ENCODE measurements around the gene TRPM8. TPM values are rescaled to one million over a fixed set of nuclear protein-coding genes. Genes with fewer than 3 reads are reported as not detected.

The TRPM8 gene
- total and polyA plus RNA-seq, 2 of the 13 experiments (the other 11 are each of a cell fraction or from before 2014, with no cell fraction given), result 0.12 TPM; not detected in 1

DNA sequence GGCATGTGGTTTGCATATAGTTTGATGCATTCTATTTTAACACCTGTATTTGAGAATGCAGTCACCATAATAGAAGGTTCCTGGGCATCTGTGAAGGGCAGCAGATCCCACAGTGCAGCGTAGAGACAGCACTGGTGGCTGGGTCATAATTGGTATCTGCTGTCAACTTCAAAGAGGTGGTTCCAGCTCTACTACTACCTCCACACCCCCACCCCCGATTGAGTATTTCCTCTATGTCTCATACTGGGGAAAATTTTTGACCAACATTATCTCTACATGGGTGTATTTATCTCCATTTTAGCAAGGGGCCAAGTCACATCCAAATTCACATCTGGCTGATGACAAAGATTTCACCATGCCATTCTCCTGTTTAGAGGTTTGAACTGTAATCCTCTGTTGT lies 43.0 kb downstream of the TRPM8 start:
- no peaks in the 10 kb centered on the region for H3K27me3 ChIP-seq (ENCODE audit: control insufficient read depth in 1 of 2, insufficient read depth in 2 of 2, low read length in 2 of 2)
- TF ChIP-seq ELF1 (CRISPR knock-in tag; IDR thresholded peaks at IDR 0.05), result no peak
- TF ChIP-seq, protein P1, sequence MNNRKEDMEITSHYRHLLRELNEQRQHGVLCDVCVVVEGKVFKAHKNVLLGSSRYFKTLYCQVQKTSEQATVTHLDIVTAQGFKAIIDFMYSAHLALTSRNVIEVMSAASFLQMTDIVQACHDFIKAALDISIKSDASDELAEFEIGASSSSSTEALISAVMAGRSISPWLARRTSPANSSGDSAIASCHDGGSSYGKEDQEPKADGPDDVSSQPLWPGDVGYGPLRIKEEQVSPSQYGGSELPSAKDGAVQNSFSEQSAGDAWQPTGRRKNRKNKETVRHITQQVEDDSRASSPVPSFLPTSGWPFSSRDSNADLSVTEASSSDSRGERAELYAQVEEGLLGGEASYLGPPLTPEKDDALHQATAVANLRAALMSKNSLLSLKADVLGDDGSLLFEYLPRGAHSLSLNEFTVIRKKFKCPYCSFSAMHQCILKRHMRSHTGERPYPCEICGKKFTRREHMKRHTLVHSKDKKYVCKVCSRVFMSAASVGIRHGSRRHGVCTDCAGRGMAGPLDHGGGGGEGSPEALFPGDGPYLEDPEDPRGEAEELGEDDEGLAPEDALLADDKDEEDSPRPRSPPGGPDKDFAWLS (CRISPR knock-in tag; IDR thresholded peaks at IDR 0.05; ENCODE audit: borderline replicate concordance), result no peak
- no peak for TF ChIP-seq MED8 (CRISPR knock-in tag; IDR thresholded peaks at IDR 0.05; ENCODE audit: insufficient replicate concordance)
- no peak for TF ChIP-seq KDM2A (CRISPR knock-in tag; IDR thresholded peaks at IDR 0.05; ENCODE audit: borderline replicate concordance, low read depth)
- no peak for TF ChIP-seq ZFYVE20 (CRISPR knock-in tag; IDR thresholded peaks at IDR 0.05; ENCODE audit: borderline replicate concordance, low read depth)
- no TSS peak for BruUV-seq (replicated peaks)
- no peak overlapping the region for H3K27ac ChIP-seq (ENCODE audit: extremely low read length, insufficient read depth, low read length)
- in situ Hi-C loops (cut with HindIII; ENCODE audit: extremely low pct_ligation_motif_present, low pct_unique_long_range_greater_than_20kb) (no loop called here), intact Hi-C loops (cut with micrococcal nuclease; ENCODE audit: unreplicated experiment) (no loop called here)
- DNase-seq (ENCODE audit: low spot score), result no peak
- ATAC-seq, result no peak
- H3K4me1 ChIP-seq (ENCODE audit: insufficient read depth, low read length), result peaks cover 6% of the 10 kb centered on the region
- no peak for FAIRE-seq
- no peak overlapping the region for H3K9ac ChIP-seq (ENCODE audit: insufficient read depth, low read depth, low read length)
- ChIA-PET POLR2A (no interaction called here), CTCF (ENCODE audit: low intra/inter-chr PET ratio, low total read pairs) (no interaction called here)
- H3K79me2 ChIP-seq (ENCODE audit: insufficient read depth, low read length), result no peaks in the 10 kb centered on the region
- no peak overlapping the region for H2AFZ ChIP-seq (ENCODE audit: low read length)
- no peaks in the 10 kb centered on the region for H4K20me1 ChIP-seq (ENCODE audit: insufficient read depth, low read length)
- no peaks in the 10 kb centered on the region for H3K9me3 ChIP-seq (ENCODE audit: low read length)
- no peak overlapping the region for H3K4me2 ChIP-seq (ENCODE audit: low read depth, low read length)
- H3K36me3 ChIP-seq (replicated peaks in 1 of 2; ENCODE audit: control insufficient read depth in 1 of 2, insufficient read depth in 2 of 2, low read length in 2 of 2), result no peaks in the 10 kb centered on the region
- WGBS (ENCODE audit: low lambda C conversion rate), result 46% methylated on average over 2 of the region's 2 CpGs
- H3K4me3 ChIP-seq (replicated peaks in 1 of 3; ENCODE audit: insufficient read depth in 1 of 3, low read depth in 2 of 3, low read length in 3 of 3), result no peak overlapping the region

DNA sequence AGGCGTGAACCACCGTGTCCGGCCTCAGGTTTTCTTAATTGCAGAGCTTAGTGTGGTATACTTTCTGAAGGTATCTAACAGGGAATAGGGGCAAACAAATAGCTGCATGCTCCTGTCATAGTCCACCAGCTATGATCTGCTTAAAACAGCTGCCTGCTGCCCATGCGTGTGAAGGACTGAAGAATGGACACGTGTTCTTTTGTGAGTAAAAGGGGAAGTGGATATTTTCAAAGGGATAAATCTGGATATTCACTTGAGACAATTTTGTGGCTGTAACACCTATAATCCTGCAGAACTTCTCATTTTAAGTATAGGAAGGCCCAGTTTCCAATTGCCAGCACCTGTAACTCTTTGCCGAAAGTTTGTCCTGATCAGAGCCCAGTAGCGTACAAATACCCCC lies 44.7 kb downstream of the TRPM8 start:
- H3K27ac ChIP-seq (ENCODE audit: extremely low read length, insufficient read depth, low read length), result no peak overlapping the region
- no peaks in the 10 kb centered on the region for H3K36me3 ChIP-seq (replicated peaks in 1 of 2; ENCODE audit: control insufficient read depth in 1 of 2, insufficient read depth in 2 of 2, low read length in 2 of 2)
- 75% methylated on average over 7 of the region's 7 CpGs for WGBS (ENCODE audit: low lambda C conversion rate)
- DNase-seq (ENCODE audit: low spot score), result no peak
- no TSS peak for BruUV-seq (replicated peaks)
- no peak overlapping the region for H3K4me2 ChIP-seq (ENCODE audit: low read depth, low read length)
- in situ Hi-C loops (cut with HindIII; ENCODE audit: extremely low pct_ligation_motif_present, low pct_unique_long_range_greater_than_20kb) (no loop called here), intact Hi-C loops (cut with micrococcal nuclease; ENCODE audit: unreplicated experiment) (no loop called here)
- no peak overlapping the region for H3K9ac ChIP-seq (ENCODE audit: insufficient read depth, low read depth, low read length)
- H4K20me1 ChIP-seq (ENCODE audit: insufficient read depth, low read length), result no peaks in the 10 kb centered on the region
- H3K4me1 ChIP-seq (ENCODE audit: insufficient read depth, low read length), result peaks cover 13% of the 10 kb centered on the region
- H3K9me3 ChIP-seq (ENCODE audit: low read length), result no peaks in the 10 kb centered on the region
- H3K79me2 ChIP-seq (ENCODE audit: insufficient read depth, low read length), result no peaks in the 10 kb centered on the region
- TF ChIP-seq CAMTA2 (CRISPR knock-in tag; IDR thresholded peaks at IDR 0.05; ENCODE audit: borderline replicate concordance), result no peak
- TF ChIP-seq, protein P2, sequence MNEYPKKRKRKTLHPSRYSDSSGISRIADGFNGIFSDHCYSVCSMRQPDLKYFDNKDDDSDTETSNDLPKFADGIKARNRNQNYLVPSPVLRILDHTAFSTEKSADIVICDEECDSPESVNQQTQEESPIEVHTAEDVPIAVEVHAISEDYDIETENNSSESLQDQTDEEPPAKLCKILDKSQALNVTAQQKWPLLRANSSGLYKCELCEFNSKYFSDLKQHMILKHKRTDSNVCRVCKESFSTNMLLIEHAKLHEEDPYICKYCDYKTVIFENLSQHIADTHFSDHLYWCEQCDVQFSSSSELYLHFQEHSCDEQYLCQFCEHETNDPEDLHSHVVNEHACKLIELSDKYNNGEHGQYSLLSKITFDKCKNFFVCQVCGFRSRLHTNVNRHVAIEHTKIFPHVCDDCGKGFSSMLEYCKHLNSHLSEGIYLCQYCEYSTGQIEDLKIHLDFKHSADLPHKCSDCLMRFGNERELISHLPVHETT (CRISPR knock-in tag; conservative IDR thresholded peaks at IDR 0.05), result no peak
- no peak for TF ChIP-seq HES4 (CRISPR knock-in tag; IDR thresholded peaks at IDR 0.05; ENCODE audit: borderline replicate concordance)
- TF ChIP-seq ZBTB7A (CRISPR knock-in tag; IDR thresholded peaks at IDR 0.05), result no peak
- no peak for TF ChIP-seq ARID2 (CRISPR knock-in tag; IDR thresholded peaks at IDR 0.05; ENCODE audit: borderline replicate concordance)
- TF ChIP-seq NFIB (CRISPR knock-in tag; IDR thresholded peaks at IDR 0.05; ENCODE audit: borderline replicate concordance), result no peak
- no peak for TF ChIP-seq DMAP1 (CRISPR knock-in tag; IDR thresholded peaks at IDR 0.05)
- no peak for TF ChIP-seq ZNF577 (CRISPR knock-in tag; IDR thresholded peaks at IDR 0.05; ENCODE audit: borderline replicate concordance, low read depth)
- no peak for TF ChIP-seq YY1 (IDR thresholded peaks at IDR 0.05; ENCODE audit: insufficient read depth, insufficient replicate concordance, low read depth, low read length)
- no peak for TF ChIP-seq KLF13 (CRISPR knock-in tag; IDR thresholded peaks at IDR 0.05)
- TF ChIP-seq SMARCE1 (IDR thresholded peaks at IDR 0.05; ENCODE audit: borderline replicate concordance), result no peak
- ATAC-seq, result no peak
- no peak overlapping the region for H3K4me3 ChIP-seq (replicated peaks in 1 of 3; ENCODE audit: insufficient read depth in 1 of 3, low read depth in 2 of 3, low read length in 3 of 3)
- no peak for FAIRE-seq
- CTCF ChIA-PET (ENCODE audit: low intra/inter-chr PET ratio, low total read pairs), result no interaction called here
- no peak overlapping the region for H2AFZ ChIP-seq (ENCODE audit: low read length)
- H3K27me3 ChIP-seq (ENCODE audit: control insufficient read depth in 1 of 2, insufficient read depth in 2 of 2, low read length in 2 of 2), result no peaks in the 10 kb centered on the region
- POLR2A ChIA-PET, result no interaction called here
